Gastrocnemius medialis (tissue), 4 donors: ENCODE data around the gene GAB1.

Source experiments
- CTCF ChIP-seq, 5 experiments: fragments of 450-650 bp in 3 of 5; fragments of 200-600 bp in 2 of 5; sonication (generic) in 2 of 5; IDR thresholded peaks in 4 of 5; conservative IDR thresholded peaks in 1 of 5; 1 replicate in 4 of 5; 2 replicates in 1 of 5; pipeline ENCODE4 v1.5.1; 2016 to 2019; ENCODE audit warnings: antibody characterized with exemption in 5 of 5, mild to moderate bottlenecking in 3 of 5, moderate library complexity in 3 of 5
- POLR2A ChIP-seq, 2 donors: fragments of 450-650 bp; IDR thresholded peaks; one replicate each; pipeline ENCODE4 v1.6.1; 2017; ENCODE audit warnings: antibody characterized with exemption in 2 of 2, mild to moderate bottlenecking in 2 of 2, moderate library complexity in 2 of 2

GRCh38 chr4:143351774-143352451 is 15.2 kb downstream of the GAB1 start:
- TF ChIP-seq CTCF (IDR thresholded peaks at IDR 0.05 in 4 of 5, conservative IDR thresholded peaks at IDR 0.05 in 1 of 5), result no peak
- TF ChIP-seq POLR2A (IDR thresholded peaks at IDR 0.05), result no peak
